HG03095 (cell line): ENCODE measurements around the gene KCNG3.

ENCODE experiments used
- ATAC-seq: cut with Tn5 transposase; IDR thresholded peaks from one replicate; pipeline ENCODE4 v1.9.1; 2021; ENCODE audit warnings: moderate library complexity; ENCODE audit not compliant: unreplicated experiment

The KCNG3 gene

GRCh38 chr2:42488297-42488696 is 5.5 kb downstream of the KCNG3 start:
- ATAC-seq = no peak

- ATAC-seq = no peak
Observed at GRCh38 chr2:42486145-42486906, 7.5 kb downstream of the KCNG3 start.

GRCh38 chr2:42480402-42480801 is 13.4 kb downstream of the KCNG3 start:
- ATAC-seq = no peak

GRCh38 chr2:42474765-42475454 is 18.9 kb downstream of the KCNG3 start:
- ATAC-seq = no peak

- ATAC-seq = no peak
Observed at GRCh38 chr2:42470706-42471105, 23.1 kb downstream of the KCNG3 start.

GRCh38 chr2:42464631-42465030 is 29.2 kb downstream of the KCNG3 start:
- ATAC-seq = no peak

GRCh38 chr2:42463570-42463969 is 30.2 kb downstream of the KCNG3 start:
- ATAC-seq = no peak

- ATAC-seq = no peak
Observed at GRCh38 chr2:42459296-42459695, 34.5 kb downstream of the KCNG3 start.

GRCh38 chr2:42458396-42458795 is 35.4 kb downstream of the KCNG3 start:
- no peak for ATAC-seq

- no peak for ATAC-seq
Observed at GRCh38 chr2:42457011-42457410, 36.8 kb downstream of the KCNG3 start.

GRCh38 chr2:42456126-42456839 is 37.5 kb downstream of the KCNG3 start:
- ATAC-seq = no peak

- no peak for ATAC-seq
Observed at GRCh38 chr2:42452545-42452944, 41.2 kb downstream of the KCNG3 start.

GRCh38 chr2:42450136-42450535 is 43.6 kb downstream of the KCNG3 start:
- no peak for ATAC-seq

GRCh38 chr2:42449163-42450087 is 44.4 kb downstream of the KCNG3 start:
- ATAC-seq = no peak

- ATAC-seq = no peak
Observed at GRCh38 chr2:42448163-42448562, 45.6 kb downstream of the KCNG3 start.

GRCh38 chr2:42446503-42447271 is 47.1 kb downstream of the KCNG3 start:
- ATAC-seq = no peak

- no peak for ATAC-seq
Observed at GRCh38 chr2:42443718-42444399, 49.9 kb downstream of the KCNG3 start.

- no peak for ATAC-seq
Observed at GRCh38 chr2:42442774-42443173, 51.0 kb downstream of the KCNG3 start.

- no peak for ATAC-seq
Observed at GRCh38 chr2:42438685-42439084, 55.1 kb downstream of the KCNG3 start.
